GM18498 (cell line): ENCODE results near the gene PITPNC1.
"Not testable (repeated sequence)": the region's sequence is repeated elsewhere in the genome, so short reads cannot be mapped to it uniquely, and the experiment has no call there.

ENCODE experiments used
- ATAC-seq: cut with Tn5 transposase; IDR thresholded peaks from one replicate; pipeline ENCODE4 v1.9.1; 2021; ENCODE audit warnings: mild to moderate bottlenecking, moderate library complexity; ENCODE audit not compliant: unreplicated experiment

The PITPNC1 gene

GRCh38 chr17:67707442-67707841 lies 330.4 kb downstream of the PITPNC1 start:
- ATAC-seq: no peak

- ATAC-seq: no peak
These were observed 331.3 kb downstream of the PITPNC1 start for GRCh38 chr17:67708378-67708777.

DNA sequence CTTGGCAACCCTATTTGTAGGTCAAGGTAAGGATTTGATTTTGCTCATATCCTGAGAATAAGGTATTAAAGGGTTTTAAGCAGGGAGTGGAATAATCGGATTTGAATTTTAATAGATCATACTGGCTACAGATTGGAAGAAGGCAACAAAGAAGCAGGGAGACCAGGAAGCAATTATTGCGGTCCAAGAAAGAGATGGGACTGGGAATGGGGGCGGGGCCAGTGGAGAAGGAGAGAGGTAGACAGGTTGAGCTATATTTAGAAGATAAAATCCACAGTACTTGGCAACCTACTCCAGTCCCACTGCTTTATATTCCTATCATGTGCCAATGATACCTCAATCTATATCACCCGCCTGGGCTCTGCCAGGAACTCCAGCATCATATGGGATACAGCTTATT lies 334.8 kb downstream of the PITPNC1 start:
- ATAC-seq: no peak

DNA sequence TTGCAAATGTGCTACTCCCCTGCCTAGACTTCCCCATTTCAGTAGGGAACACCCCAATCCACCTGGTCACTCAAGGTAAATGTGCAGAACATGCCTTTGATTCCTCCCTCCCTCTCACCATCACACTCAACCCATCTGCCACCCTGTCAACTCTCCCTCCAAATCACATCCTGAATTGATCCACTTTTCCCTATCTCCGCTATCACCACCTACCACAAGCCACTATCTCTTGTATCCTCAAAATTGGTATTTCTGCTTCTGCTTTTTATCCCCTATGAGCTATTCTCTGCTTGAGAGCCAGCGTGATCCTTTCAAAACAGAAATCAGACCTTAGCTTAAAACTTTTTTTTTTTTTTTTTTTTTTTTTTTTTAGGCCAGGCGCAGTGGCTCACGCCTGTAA lies 335.3 kb downstream of the PITPNC1 start:
- ATAC-seq: no peak

- no peak for ATAC-seq
These were observed 336.1 kb downstream of the PITPNC1 start for GRCh38 chr17:67713169-67713568.

DNA sequence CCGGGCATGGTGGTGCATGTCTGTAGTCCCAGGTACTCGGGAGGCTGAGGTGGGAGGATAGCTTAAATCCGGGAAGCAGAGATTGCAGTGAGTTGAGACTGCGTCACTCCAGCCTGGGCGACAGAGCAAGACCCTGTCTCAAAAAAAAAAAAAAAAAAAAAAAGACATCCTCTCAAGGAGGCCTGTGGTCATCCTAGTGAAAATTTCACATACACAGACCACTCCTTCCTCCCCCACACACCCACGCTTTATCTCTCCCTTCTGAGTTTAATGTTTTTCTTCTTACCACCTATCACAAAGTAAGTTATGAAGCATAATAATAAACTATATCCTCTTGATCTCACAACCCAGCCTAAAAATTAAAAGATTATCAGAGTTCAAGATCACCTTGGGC lies 339.3 kb downstream of the PITPNC1 start:
- no peak for ATAC-seq

- ATAC-seq: no peak
These were observed 340.1 kb downstream of the PITPNC1 start for GRCh38 chr17:67717192-67717623.

DNA sequence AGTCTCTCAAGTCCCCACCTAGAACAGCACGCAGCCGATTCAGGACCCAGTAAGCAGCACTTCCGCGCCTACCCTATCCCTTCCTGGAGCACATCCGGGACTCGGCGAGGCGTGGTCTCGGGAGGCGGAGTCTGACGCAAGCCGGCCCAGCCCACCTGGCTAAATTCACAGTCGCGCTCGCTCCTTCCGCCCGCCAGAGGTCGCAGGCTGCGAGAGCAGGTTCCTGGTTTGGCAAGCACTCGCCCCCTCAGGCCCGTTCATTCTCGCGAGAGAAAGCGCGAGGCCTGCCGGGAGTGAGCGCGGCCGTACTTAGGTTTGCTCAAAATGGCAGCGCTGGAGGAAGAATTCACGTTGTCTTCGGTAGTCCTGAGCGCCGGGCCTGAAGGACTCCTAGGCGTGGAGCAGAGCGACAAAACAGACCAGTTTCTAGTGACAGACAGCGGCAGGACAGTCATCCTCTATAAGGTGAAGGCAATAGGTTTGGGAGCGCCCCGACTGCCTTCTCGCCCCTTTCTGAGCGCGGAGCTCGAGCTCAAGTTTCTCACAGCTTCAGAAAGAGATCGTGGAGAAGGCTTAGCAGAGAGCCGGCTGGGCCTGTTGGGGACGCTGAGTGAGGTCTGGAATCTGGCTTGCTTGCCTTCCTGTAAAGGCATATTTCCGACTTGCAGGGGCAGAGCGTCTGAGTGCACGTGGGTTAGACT lies 340.7 kb downstream of the PITPNC1 start, which contains the start of gene NOL11:
NOL11 (plus strand) TSS at position 313 of the 701 bp plus-strand sequence; CDS start at position 325, 12 bp downstream.
- peak; percentile 95 for ATAC-seq

GRCh38 chr17:67718325-67718941 lies 341.4 kb downstream of the PITPNC1 start:
- peak; percentile 8 for ATAC-seq

- no peak for ATAC-seq
These were observed 348.3 kb downstream of the PITPNC1 start for GRCh38 chr17:67725373-67725791.

DNA sequence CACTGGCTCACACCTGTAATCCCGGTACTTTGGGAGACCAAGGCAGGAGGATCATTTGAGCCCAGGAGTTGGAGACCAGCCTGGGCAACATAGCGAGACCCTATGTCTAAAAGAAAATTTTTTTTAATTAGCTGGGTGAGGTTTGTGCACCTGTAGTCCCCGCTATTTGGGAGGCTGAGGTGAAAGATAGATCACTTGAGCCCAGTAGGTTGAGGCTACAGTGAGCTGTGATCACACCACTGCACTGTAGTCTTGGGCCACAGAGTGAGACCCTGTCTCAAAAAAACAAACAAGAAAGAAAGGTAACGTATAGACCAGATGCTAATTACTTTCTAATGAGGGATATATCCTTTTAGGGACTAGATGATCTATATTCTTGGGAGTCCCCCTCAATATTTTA lies 348.7 kb downstream of the PITPNC1 start:
- no peak for ATAC-seq

GRCh38 chr17:67727152-67728039 lies 350.3 kb downstream of the PITPNC1 start:
- ATAC-seq: not testable (repeated sequence)

- ATAC-seq: no peak
These were observed 352.8 kb downstream of the PITPNC1 start for GRCh38 chr17:67729903-67730302.

DNA sequence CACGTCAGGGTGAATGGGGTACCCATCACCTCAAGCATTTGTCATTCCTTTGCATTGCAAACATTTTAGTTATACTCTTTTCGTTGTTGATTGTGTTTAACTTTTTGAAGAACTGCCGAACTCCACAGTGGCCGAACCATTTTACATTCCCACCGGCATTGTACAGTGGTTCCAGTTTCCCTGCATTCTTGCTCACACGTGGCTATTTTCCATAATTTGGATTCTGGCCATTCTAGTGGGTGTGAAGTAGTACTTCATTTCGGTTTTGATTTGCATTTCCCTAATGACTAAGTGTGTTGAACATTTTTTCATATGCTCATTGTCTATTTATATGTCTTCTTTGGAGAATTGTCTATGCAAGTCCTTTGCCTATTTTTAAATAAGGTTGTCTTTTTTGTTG lies 353.6 kb downstream of the PITPNC1 start:
- no peak for ATAC-seq

DNA sequence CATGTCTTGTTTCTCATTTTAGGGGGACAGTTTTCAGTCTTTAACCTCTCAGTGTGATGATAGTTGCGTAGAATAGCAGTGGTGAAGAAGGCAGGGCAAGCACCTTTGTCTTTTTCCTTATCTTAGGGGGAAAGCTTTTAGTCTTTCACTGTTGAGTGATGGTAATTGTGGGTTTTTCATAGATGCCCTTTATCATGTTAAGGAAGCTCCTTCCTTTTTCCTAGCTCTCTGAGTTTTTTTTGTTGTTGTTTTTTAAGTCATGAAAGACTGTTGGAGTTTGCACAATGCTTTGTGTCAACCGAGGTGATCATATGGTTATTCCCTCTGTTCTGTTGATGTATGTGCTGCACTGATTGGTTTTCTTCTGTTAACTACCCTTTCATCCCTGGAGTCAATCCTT lies 356.4 kb downstream of the PITPNC1 start:
- no peak for ATAC-seq

- no peak for ATAC-seq
These were observed 360.1 kb downstream of the PITPNC1 start for GRCh38 chr17:67737145-67737544.

DNA sequence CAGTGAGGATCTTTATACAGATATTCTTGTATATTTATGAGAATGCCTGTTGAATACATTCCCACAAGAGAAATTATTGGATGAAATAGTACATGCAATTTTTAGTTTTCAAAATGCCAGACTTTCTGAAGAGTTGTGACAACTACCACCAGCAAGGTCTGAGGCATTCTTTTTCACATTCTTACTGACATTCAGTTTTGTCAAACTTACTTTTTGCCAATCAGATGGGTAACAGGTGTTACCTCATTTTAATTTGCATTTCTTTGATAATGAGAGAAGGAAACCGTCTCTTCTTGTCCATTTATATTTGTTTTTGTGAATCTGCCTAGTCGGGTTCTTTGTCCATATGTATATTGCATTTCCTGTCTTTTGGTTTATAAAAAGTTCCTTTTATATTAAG lies 364.9 kb downstream of the PITPNC1 start:
- no peak for ATAC-seq
